ENCODE data around the gene SPTB.

SPTB gene

GRCh38 chr14:64825006-64825405, 54.7 kb downstream of the SPTB start:
- H3K27me3 ChIP-seq: peaks cover 24% of the 10 kb centered on the region
- no peak for TF ChIP-seq CTCF (IDR thresholded peaks at IDR 0.05)
- no peaks in the 10 kb centered on the region for H3K36me3 ChIP-seq
- H3K9me3 ChIP-seq: no peaks in the 10 kb centered on the region
- no peak overlapping the region for H3K4me3 ChIP-seq (ENCODE audit: low read depth in 1 of 2, low read length in 1 of 2)
- H3K4me1 ChIP-seq (ENCODE audit: control insufficient read depth in 1 of 2, insufficient read depth in 1 of 2, low read depth in 1 of 2, low read length in 1 of 2): peaks cover 28 to 29% of the 10 kb centered on the region in 2 experiments
- H3K27ac ChIP-seq: no peak overlapping the region

GRCh38 chr14:64824471-64824870, 55.2 kb downstream of the SPTB start:
- H3K4me1 ChIP-seq (ENCODE audit: control insufficient read depth in 1 of 2, insufficient read depth in 1 of 2, low read depth in 1 of 2, low read length in 1 of 2): peaks cover 28 to 29% of the 10 kb centered on the region in 2 experiments
- peaks cover 27% of the 10 kb centered on the region for H3K27me3 ChIP-seq
- H3K9me3 ChIP-seq: no peaks in the 10 kb centered on the region
- no peak overlapping the region for H3K4me3 ChIP-seq (ENCODE audit: low read depth in 1 of 2, low read length in 1 of 2)
- no peaks in the 10 kb centered on the region for H3K36me3 ChIP-seq
- H3K27ac ChIP-seq: no peak overlapping the region
- no peak for TF ChIP-seq CTCF (IDR thresholded peaks at IDR 0.05)

GRCh38 chr14:64823305-64823861, 56.3 kb downstream of the SPTB start:
- H3K4me1 ChIP-seq (ENCODE audit: control insufficient read depth in 1 of 2, insufficient read depth in 1 of 2, low read depth in 1 of 2, low read length in 1 of 2): peaks cover 28 to 29% of the 10 kb centered on the region in 2 experiments
- H3K27me3 ChIP-seq: peaks cover 38% of the 10 kb centered on the region
- H3K27ac ChIP-seq: no peak overlapping the region
- peak; percentile 57 for TF ChIP-seq CTCF (IDR thresholded peaks at IDR 0.05)
- no peaks in the 10 kb centered on the region for H3K36me3 ChIP-seq
- no peaks in the 10 kb centered on the region for H3K9me3 ChIP-seq
- peak overlapping the region in 1 of 2 experiments; percentile 0 for H3K4me3 ChIP-seq (ENCODE audit: low read depth in 1 of 2, low read length in 1 of 2)

- H3K9me3 ChIP-seq: no peaks in the 10 kb centered on the region
- H3K27ac ChIP-seq: no peak overlapping the region
- TF ChIP-seq CTCF (IDR thresholded peaks at IDR 0.05): no peak
- no peaks in the 10 kb centered on the region for H3K36me3 ChIP-seq
- peaks cover 14 to 17% of the 10 kb centered on the region in 2 experiments for H3K4me1 ChIP-seq (ENCODE audit: control insufficient read depth in 1 of 2, insufficient read depth in 1 of 2, low read depth in 1 of 2, low read length in 1 of 2)
- H3K27me3 ChIP-seq: peaks cover 43% of the 10 kb centered on the region
- H3K4me3 ChIP-seq (ENCODE audit: low read depth in 1 of 2, low read length in 1 of 2): no peak overlapping the region
Observed at GRCh38 chr14:64821651-64822050, 58.1 kb downstream of the SPTB start.

- Histone ChIP-seq H3K4me1 (ENCODE audit: control insufficient read depth in 1 of 2, insufficient read depth in 1 of 2, low read depth in 1 of 2, low read length in 1 of 2) (peaks cover under 1 to 2% of the 10 kb centered on the region in 2 experiments), H3K27me3 (peaks cover 42% of the 10 kb centered on the region), H3K9me3 (no peaks in the 10 kb centered on the region), H3K36me3 (no peaks in the 10 kb centered on the region), H3K27ac (no peak overlapping the region), H3K4me3 (ENCODE audit: low read depth in 1 of 2, low read length in 1 of 2) (no peak overlapping the region)
- TF ChIP-seq CTCF (IDR thresholded peaks at IDR 0.05): no peak
Observed at GRCh38 chr14:64818151-64818550, 61.6 kb downstream of the SPTB start.
